Measurements from ENCODE around the gene HIRA.

HIRA gene

DNA sequence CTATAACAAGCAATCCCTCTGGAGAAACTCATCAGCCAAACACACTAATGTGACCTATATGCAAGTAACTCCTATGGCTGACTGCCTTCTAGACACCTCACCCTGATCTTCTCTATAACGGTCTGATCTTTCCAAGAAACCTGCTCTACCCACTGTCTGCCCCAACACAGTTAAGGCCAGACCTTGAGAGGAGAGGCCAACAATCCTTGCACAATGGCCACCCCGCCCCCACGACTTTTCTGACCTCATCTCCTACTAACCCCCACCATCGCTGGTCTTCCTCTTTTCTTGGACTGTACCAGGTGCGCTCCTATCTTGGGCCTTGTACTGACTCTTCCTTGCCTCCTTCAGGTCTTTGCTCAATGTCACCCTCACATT lies 12.5 kb downstream of the HIRA start:
- no peaks in the 10 kb centered on the region for H3K9me3 Mint-ChIP-seq
- DNase-seq = no peak
- H3K27ac Mint-ChIP-seq = peak overlapping the region; percentile 73
- H3K36me3 Mint-ChIP-seq (ENCODE audit: low read depth) = peaks cover 37% of the 10 kb centered on the region
- no peak overlapping the region for H3K4me3 Mint-ChIP-seq
- no peaks in the 10 kb centered on the region for H3K27me3 Mint-ChIP-seq
- H3K4me1 Mint-ChIP-seq (ENCODE audit: low read depth) = peaks cover 62% of the 10 kb centered on the region

DNA sequence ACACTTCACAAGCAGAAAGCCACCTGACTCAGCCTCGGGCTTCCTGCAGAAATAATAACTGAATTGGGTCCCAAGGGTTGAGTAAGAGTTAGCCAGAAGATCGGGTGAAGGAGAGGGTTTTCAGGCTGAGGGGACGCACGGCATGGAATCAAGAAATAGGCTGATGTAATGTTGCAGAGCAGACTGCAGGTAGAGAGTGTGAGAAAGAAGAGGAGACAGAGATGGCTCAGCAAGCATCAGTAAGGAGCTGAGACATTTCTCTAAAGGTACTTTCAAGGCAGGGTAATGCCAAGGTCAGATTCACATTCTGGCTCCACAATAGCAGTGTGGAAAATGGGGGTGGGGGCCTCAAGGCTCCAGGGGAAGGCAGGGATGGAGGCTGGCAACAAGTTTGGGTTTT lies 18.6 kb downstream of the HIRA start:
- Mint-ChIP-seq H3K9me3 (no peaks in the 10 kb centered on the region), H3K4me1 (ENCODE audit: low read depth) (peaks cover 25% of the 10 kb centered on the region)

DNA sequence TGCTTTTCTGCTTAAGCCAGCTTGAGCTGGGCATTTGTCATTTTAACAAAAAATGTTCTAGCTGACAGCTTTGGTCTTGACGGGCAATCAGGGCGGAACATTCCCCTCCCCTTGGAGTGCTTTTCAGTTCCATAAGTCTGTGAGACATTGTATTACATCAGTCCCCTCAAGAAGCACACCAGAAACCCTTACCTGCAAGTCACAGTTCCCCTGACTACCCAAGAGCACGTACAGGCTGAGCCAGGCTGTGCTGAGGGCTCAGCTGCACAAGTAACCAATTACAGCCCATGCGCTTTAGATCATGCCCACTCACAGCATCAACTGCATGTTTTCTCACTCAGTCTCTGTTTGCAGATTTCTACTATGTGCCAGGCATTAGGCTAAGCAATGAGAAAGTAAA lies 19.1 kb downstream of the HIRA start:
- H3K9me3 Mint-ChIP-seq = no peaks in the 10 kb centered on the region
- H3K4me1 Mint-ChIP-seq (ENCODE audit: low read depth) = peaks cover 23% of the 10 kb centered on the region
- H3K36me3 Mint-ChIP-seq (ENCODE audit: low read depth) = peaks cover 63% of the 10 kb centered on the region
- H3K27me3 Mint-ChIP-seq = no peaks in the 10 kb centered on the region
- no peak for DNase-seq
- no peak overlapping the region for H3K27ac Mint-ChIP-seq
- no peak overlapping the region for H3K4me3 Mint-ChIP-seq

More for the DNA sequence above, 18.6 kb downstream of the HIRA start:
- Mint-ChIP-seq H3K27ac (peak overlapping the region; percentile 9), H3K27me3 (no peaks in the 10 kb centered on the region), H3K4me3 (no peak overlapping the region), H3K36me3 (ENCODE audit: low read depth) (peaks cover 61% of the 10 kb centered on the region)
- DNase-seq = no peak

DNA sequence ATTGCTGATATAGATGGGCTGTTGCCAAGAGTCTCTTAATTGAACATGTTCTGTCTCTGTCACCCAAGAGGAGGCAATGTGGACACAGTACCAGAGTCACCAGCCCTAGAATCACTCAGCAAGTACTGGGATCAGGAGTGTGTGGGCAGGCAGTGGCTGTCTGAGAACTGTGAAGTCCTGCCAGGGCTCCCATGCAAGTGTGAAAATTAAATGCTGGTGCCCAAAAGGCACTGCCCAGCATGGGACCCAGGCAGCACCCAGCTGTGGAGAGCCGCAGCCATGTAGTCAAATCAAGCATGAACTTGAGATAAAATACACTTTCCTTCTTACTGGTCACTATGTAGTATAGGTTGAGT lies 19.9 kb downstream of the HIRA start:
- no peaks in the 10 kb centered on the region for H3K9me3 Mint-ChIP-seq
- no peaks in the 10 kb centered on the region for H3K27me3 Mint-ChIP-seq
- no peak for DNase-seq
- peaks cover 67% of the 10 kb centered on the region for H3K36me3 Mint-ChIP-seq (ENCODE audit: low read depth)
- no peak overlapping the region for H3K27ac Mint-ChIP-seq
- peaks cover 20% of the 10 kb centered on the region for H3K4me1 Mint-ChIP-seq (ENCODE audit: low read depth)
- H3K4me3 Mint-ChIP-seq = no peak overlapping the region

DNA sequence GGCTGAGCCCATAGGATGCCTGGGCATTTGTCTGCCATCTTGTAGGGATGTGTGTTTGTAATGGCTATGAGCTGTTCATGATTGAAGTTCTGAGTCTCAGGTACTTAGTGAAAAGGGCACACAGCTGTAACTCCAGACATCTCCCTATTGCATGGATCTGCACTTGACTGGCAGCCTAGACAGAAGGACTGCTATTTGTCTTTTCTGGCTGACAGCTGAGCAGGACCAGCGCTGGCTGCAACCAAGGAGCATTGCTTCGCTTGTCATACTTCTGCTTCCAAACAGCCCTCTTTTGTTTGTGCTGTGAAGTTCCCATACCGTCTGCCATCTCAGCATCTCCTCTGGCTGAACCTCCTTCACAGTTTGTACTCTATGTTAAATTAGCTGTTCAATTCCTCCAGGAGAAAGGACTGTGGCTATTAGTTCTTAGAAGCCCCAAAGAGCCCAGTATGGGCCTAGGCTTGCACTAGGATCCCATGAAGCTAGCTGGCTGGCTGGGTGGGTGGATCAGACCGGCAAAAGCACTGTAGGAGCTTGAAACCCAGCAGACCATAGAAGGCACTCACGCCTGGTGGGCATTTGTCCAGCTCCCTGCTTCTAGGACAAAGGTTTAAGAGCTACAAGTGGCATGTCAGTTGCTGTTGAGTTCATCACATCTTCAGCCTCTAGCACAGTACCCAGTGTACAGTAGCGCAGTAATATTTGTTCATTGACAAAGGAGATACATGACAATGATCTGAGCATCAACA lies 20.4 kb downstream of the HIRA start:
- H3K4me3 Mint-ChIP-seq = no peak overlapping the region
- no peaks in the 10 kb centered on the region for H3K27me3 Mint-ChIP-seq
- H3K36me3 Mint-ChIP-seq (ENCODE audit: low read depth) = peaks cover 69% of the 10 kb centered on the region
- H3K9me3 Mint-ChIP-seq = no peaks in the 10 kb centered on the region
- peaks cover 20% of the 10 kb centered on the region for H3K4me1 Mint-ChIP-seq (ENCODE audit: low read depth)
- H3K27ac Mint-ChIP-seq = no peak overlapping the region
- DNase-seq = no peak

DNA sequence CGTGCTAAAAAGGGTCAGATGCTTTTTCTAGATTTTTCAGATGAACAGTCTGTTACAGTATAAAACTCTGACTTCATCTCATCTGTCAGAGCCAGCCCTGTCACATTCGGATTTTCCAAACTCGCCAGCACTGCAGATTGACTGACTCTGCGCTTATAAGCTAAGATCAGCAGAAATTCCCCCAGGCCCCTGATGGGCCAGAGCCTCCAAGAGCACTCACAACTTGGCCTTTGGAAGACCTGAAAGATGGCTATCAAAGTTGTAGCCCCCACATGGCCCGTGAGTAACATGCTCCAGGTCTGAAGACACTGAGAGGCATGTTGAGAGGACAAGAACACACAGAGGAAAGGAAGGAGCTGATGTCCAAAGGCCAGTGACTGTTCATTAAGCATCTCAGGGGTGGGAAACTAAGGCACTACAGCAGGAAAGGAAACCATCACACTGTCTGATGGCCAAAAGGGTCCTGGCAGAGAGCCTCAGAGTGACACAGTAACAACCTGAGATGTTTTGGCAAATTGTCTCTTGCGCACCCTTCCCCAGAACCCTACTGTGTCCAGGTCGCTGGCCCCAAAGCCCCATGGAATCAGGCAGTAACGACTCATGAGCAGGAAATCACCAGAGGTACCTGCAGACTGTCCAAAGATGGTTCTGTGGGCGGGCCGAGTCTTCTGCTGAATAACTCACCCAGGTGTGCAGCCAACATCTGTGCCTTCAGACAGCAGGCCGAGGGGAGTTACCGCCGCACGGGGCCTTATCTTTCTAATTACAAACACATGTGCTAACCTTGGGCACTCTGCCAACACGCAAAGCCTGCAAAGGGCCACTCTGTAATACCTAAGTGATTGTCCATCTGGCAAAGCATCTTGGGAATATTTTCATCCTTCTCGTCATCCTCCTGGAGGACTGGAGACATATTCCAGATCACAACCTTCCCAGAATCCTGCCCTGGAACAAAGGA lies 23.6 kb downstream of the HIRA start:
- DNase-seq = no peak
- Mint-ChIP-seq H3K27ac (no peak overlapping the region), H3K4me3 (no peak overlapping the region), H3K9me3 (no peaks in the 10 kb centered on the region), H3K27me3 (no peaks in the 10 kb centered on the region), H3K36me3 (ENCODE audit: low read depth) (peaks cover 83% of the 10 kb centered on the region), H3K4me1 (ENCODE audit: low read depth) (peaks cover 9% of the 10 kb centered on the region)

DNA sequence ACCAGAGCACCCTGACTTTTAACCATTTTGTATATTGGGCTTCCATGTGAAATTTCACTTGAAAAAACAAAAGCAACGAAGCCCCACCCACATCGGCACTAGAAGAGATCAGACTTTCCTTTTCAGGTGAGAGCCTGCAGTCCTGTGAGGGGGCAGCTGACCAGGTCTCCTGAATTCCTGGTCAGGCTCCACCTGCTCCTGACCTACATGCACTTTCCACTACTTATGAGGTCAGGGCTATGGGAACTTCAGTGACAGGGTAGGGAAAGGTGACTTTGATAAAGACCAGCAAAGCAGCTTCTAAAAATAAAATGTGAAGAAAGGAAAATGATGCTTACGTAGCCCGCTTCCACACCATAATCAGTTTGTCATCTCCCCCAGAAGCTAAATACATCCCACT lies 24.7 kb downstream of the HIRA start:
- Mint-ChIP-seq H3K9me3 (no peaks in the 10 kb centered on the region), H3K27ac (no peak overlapping the region), H3K36me3 (ENCODE audit: low read depth) (peaks cover 89% of the 10 kb centered on the region), H3K4me3 (no peak overlapping the region), H3K27me3 (no peaks in the 10 kb centered on the region), H3K4me1 (ENCODE audit: low read depth) (peaks cover under 1% of the 10 kb centered on the region)
- no peak for DNase-seq

DNA sequence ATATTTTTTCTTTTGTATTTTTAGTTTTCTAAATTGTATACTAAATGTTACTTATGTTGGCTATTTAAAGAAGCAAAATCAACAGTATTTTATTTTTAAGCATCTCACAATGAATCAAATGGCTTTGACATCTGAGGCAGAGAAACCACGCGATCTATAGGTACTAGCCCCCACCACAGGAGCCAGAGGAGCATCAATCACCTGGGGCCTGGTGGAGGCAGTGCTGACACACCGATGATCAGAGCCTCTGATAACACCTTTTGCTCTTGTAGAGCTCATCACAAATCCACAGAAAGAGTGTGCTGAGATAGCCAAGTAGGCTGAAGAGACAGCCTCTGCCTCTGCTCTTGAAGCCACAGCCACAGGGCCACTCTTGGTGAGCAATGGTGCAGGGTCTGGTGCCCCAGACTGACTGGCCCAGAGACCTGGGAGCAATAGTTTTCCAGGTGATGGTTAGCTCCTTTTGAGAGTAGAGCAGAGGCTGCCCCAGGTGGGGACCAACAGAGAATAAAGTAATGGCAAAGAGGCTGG lies 25.2 kb downstream of the HIRA start:
- Mint-ChIP-seq H3K4me1 (ENCODE audit: low read depth) (no peaks in the 10 kb centered on the region), H3K27me3 (no peaks in the 10 kb centered on the region), H3K9me3 (no peaks in the 10 kb centered on the region), H3K4me3 (no peak overlapping the region), H3K36me3 (ENCODE audit: low read depth) (peaks cover 90% of the 10 kb centered on the region), H3K27ac (no peak overlapping the region)
- no peak for DNase-seq

DNA sequence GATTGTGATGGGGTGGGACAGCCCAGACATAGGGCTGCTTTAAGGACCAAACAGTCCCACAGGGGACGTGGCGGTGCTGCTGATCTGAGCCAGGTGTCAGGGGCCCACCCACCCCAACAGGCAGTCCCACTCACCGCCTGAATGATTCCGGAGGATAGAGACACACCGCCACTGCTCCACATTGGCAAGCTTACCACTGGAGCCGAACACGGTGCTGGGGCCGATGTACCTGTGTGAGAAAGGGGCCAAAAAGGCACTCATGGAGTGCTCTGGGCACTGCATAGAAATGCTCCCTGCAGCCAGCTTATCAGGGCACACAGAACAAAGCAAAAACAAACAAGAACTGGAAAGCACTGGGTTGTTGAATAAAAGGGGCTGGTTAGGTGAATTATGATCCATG lies 25.9 kb downstream of the HIRA start:
- H3K27ac Mint-ChIP-seq = no peak overlapping the region
- H3K9me3 Mint-ChIP-seq = no peaks in the 10 kb centered on the region
- no peaks in the 10 kb centered on the region for H3K4me1 Mint-ChIP-seq (ENCODE audit: low read depth)
- H3K36me3 Mint-ChIP-seq (ENCODE audit: low read depth) = peaks cover 90% of the 10 kb centered on the region
- no peaks in the 10 kb centered on the region for H3K27me3 Mint-ChIP-seq
- no peak overlapping the region for H3K4me3 Mint-ChIP-seq
- no peak for DNase-seq

DNA sequence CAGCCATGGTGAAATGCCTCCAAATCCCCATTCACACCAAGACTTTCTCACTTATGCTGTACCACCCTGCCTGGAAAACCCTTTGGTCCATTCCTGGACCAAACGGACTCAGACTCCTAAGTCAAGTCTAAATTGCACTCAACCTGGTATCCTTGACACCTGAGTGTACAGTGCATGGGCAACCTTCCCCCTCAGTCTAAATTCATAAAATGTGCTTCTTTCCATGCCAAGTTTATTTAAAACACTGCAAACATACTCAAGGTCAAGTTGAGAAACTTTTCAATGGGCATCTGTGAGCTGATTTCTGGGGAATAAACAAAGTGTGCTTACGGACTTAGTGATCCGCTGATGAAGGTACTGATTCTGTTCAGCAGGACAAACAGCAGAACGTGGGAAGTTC lies 26.4 kb downstream of the HIRA start:
- Mint-ChIP-seq H3K27ac (no peak overlapping the region), H3K9me3 (no peaks in the 10 kb centered on the region), H3K36me3 (ENCODE audit: low read depth) (peaks cover 90% of the 10 kb centered on the region), H3K4me1 (ENCODE audit: low read depth) (no peaks in the 10 kb centered on the region), H3K4me3 (no peak overlapping the region), H3K27me3 (no peaks in the 10 kb centered on the region)
- no peak for DNase-seq

DNA sequence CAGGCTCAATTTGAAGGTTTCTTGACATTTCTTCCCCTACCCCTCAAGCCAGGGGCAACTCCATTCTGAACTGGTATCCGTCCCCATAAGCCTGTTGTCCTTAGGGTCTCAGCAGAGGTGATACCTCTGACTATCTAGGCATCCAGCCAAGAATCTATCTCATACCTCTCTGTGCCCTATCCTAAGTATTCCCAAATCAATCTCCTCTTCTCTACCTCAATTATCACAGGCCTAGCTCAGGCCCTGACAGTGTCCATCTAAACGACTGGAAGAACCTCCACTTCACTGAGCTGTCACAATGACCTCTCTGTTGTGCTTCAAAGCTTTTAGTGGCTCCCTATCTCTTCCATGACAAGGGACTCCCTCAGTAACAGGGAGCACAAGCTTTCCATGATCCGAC lies 26.9 kb downstream of the HIRA start:
- no peak overlapping the region for H3K4me3 Mint-ChIP-seq
- H3K27me3 Mint-ChIP-seq = no peaks in the 10 kb centered on the region
- H3K36me3 Mint-ChIP-seq (ENCODE audit: low read depth) = peaks cover 88% of the 10 kb centered on the region
- H3K4me1 Mint-ChIP-seq (ENCODE audit: low read depth) = no peaks in the 10 kb centered on the region
- DNase-seq = no peak
- no peaks in the 10 kb centered on the region for H3K9me3 Mint-ChIP-seq
- H3K27ac Mint-ChIP-seq = peak overlapping the region; percentile 3

DNA sequence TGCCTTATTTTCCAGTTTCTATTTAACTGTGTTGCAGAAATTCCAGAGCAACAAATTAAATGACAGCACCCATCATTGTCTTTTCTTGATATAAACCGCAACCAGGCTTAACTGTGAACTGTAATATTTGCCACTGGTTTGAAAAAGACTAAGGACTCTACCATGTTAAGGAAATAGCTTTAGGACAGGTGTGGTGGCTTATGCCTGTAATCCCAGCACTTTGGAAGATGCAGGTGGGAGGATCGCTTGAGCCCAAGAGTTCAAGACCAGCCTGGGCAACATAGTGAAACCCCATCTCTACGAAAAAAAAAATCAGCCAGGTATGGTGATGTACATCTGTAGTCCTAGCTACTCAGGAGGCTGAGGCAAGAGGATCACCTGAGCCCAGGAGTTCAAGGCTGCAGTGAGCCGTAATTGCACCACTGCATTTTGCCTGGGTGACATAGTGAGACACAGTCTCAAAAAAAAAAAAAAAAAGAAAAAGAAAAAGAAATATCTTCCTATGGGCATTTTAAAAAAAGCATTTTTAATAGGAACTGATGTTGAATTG lies 28.8 kb downstream of the HIRA start:
- no peak for DNase-seq
- Mint-ChIP-seq H3K27me3 (no peaks in the 10 kb centered on the region), H3K27ac (no peak overlapping the region), H3K4me1 (ENCODE audit: low read depth) (no peaks in the 10 kb centered on the region), H3K36me3 (ENCODE audit: low read depth) (peaks cover 85% of the 10 kb centered on the region), H3K4me3 (no peak overlapping the region), H3K9me3 (no peaks in the 10 kb centered on the region)

DNA sequence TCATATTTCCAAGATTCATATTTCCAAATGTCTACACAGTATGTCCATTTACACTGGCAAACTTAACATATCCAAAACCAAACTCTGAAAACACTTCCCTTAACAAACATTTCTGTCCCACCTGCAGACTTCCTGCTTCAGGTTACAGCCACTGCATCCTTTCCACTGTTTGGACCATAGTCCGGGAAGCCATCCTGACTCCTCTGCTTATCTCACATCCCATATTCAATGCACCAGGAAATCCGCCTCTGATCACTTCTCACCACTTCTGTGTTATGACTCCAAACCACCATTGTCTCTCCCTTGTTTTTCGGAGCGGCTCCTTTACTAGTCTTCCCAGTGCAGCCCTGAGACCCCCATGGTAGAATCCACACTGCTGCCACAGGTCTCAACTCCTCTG lies 30.1 kb downstream of the HIRA start:
- Mint-ChIP-seq H3K4me3 (no peak overlapping the region), H3K27me3 (no peaks in the 10 kb centered on the region), H3K36me3 (ENCODE audit: low read depth) (peaks cover 85% of the 10 kb centered on the region), H3K27ac (no peak overlapping the region), H3K9me3 (no peaks in the 10 kb centered on the region), H3K4me1 (ENCODE audit: low read depth) (no peaks in the 10 kb centered on the region)
- DNase-seq = no peak

DNA sequence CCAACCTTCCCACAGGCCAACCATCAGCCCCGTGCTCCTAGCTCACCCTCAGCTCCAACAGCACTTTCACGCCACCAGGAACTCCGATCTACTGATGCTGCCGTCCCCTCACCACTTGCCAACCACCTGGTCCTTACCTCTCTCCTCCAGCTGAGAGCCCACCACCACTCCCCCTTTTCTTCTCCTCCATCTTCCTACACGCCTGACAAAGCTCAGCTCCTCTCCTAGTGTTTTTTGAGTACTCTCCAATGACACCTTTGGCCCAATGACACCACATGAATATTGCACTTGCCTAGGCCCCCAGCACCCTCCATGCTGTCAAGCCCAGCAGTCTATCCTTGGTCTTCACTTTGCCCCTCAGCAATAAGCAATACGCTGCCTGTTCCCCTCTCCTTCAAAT lies 30.7 kb downstream of the HIRA start:
- DNase-seq = no peak
- H3K36me3 Mint-ChIP-seq (ENCODE audit: low read depth) = peaks cover 84% of the 10 kb centered on the region
- no peaks in the 10 kb centered on the region for H3K4me1 Mint-ChIP-seq (ENCODE audit: low read depth)
- no peaks in the 10 kb centered on the region for H3K9me3 Mint-ChIP-seq
- no peak overlapping the region for H3K4me3 Mint-ChIP-seq
- no peak overlapping the region for H3K27ac Mint-ChIP-seq
- no peaks in the 10 kb centered on the region for H3K27me3 Mint-ChIP-seq

DNA sequence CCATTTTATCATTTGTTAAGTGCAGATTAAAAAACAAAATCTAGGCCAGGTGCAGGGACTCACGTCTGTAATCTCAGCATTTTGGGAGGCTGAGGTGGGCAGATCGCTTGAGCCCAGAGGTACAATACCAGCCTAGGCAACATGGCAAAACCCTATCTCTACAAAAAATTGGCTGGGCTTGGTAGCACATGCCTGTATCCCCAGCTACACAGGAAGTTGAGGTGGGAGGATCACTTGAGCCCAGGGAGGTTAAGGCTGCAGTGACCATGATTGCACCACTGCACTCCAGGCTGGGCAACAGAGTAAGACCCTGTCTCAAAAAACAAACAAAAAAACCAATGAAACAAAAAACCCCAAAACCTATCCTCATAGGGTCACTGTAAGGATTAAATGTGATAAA lies 32.9 kb downstream of the HIRA start:
- DNase-seq = no peak
- no peak overlapping the region for H3K27ac Mint-ChIP-seq
- no peaks in the 10 kb centered on the region for H3K9me3 Mint-ChIP-seq
- H3K4me3 Mint-ChIP-seq = no peak overlapping the region
- no peaks in the 10 kb centered on the region for H3K27me3 Mint-ChIP-seq
- no peaks in the 10 kb centered on the region for H3K4me1 Mint-ChIP-seq (ENCODE audit: low read depth)
- H3K36me3 Mint-ChIP-seq (ENCODE audit: low read depth) = peaks cover 83% of the 10 kb centered on the region
